T-cell (primary cell): ENCODE results near the gene WDR20. TPM values are rescaled to one million over a fixed set of nuclear protein-coding genes. Genes with fewer than 3 reads are reported as not detected.
"Not testable (repeated sequence)": the region's sequence is repeated elsewhere in the genome, so short reads cannot be mapped to it uniquely, and the experiment has no call there.

Source experiments
- ATAC-seq, 4 experiments: fragments of 200-7000 bp in 3 of 4; fragments of 150-1000 bp in 1 of 4; cut with Tn5 transposase; replicated peaks in 1 of 4; 1 replicate in 3 of 4; 2 replicates in 1 of 4; pipeline ENCODE4 v1.10.0; 2021; ENCODE audit warnings: moderate library complexity in 3 of 4, mild to moderate bottlenecking in 2 of 4, moderate number of reproducible peaks in 1 of 4
- CTCF ChIA-PET, 2 donors: fragments of 300-600 bp; sonication (Branson Sonifier 250); formaldehyde crosslinking; loops; one replicate each; lab custom pipeline; 2022; ENCODE audit warnings: antibody characterized with exemption in 2 of 2; lab: Charles Lee
- POLR2A ChIA-PET, 2 donors: fragments of 300-600 bp; sonication (Branson Sonifier 250); formaldehyde crosslinking; loops; one replicate each; lab custom pipeline; 2022; ENCODE audit warnings: antibody characterized with exemption in 2 of 2; lab: Charles Lee
- DNase-seq, 35 experiments: peaks; one replicate each; pipeline versions ENCODE4 v3.0.0 to v3.0.0-alpha.2; 2013 to 2023
- H3K27ac ChIP-seq: one replicate; pipeline ENCODE4 v1.5.1; 2013; ENCODE audit warnings: low read length
- H3K27me3 ChIP-seq, 2 experiments: replicated peaks in 1 of 2; 1 replicate in 1 of 2; 2 replicates in 1 of 2; pipeline versions ENCODE4 v1.6.1 to v1.7.0; 2013; ENCODE audit warnings: low read length in 1 of 2, mixed read lengths in 1 of 2; ENCODE audit not compliant: control insufficient read depth in 2 of 2, insufficient read depth in 2 of 2; ENCODE audit errors: extremely low read depth in 1 of 2
- H3K36me3 ChIP-seq, 2 donors: 1 replicate in 1 of 2; 2 replicates in 1 of 2; pipeline versions ENCODE4 v1.6.1 to v1.7.0; 2013; ENCODE audit warnings: low read length in 1 of 2; ENCODE audit not compliant: control insufficient read depth in 2 of 2, insufficient read depth in 1 of 2; ENCODE audit errors: extremely low read depth in 1 of 2
- H3K4me1 ChIP-seq, 2 experiments: 1 replicate in 1 of 2; 2 replicates in 1 of 2; pipeline versions ENCODE4 v1.6.1 to v1.7.0; 2013; ENCODE audit warnings: low read length in 2 of 2, mixed read lengths in 1 of 2; ENCODE audit not compliant: insufficient read depth in 2 of 2, control insufficient read depth in 1 of 2; ENCODE audit errors: extremely low read depth in 1 of 2
- H3K4me3 ChIP-seq, 2 donors: 1 replicate in 1 of 2; 2 replicates in 1 of 2; pipeline versions ENCODE4 v1.5.1 to v1.7.0; 2013; ENCODE audit warnings: mild to moderate bottlenecking in 2 of 2, low read length in 1 of 2, moderate library complexity in 1 of 2; ENCODE audit not compliant: control insufficient read depth in 1 of 2; ENCODE audit errors: extremely low read depth in 1 of 2
- H3K9me3 ChIP-seq: 2 replicates; pipeline ENCODE4 v1.7.0; 2013
- H3K27ac Mint-ChIP-seq, 2 donors: one replicate each; pipeline ENCODE4 v1.8.0; 2020 to 2021; ENCODE audit warnings: mild to moderate bottlenecking in 2 of 2, mixed read lengths in 2 of 2
- H3K27me3 Mint-ChIP-seq, 2 donors: one replicate each; pipeline ENCODE4 v1.8.0; 2021 to 2022; ENCODE audit warnings: mixed read lengths in 2 of 2
- H3K36me3 Mint-ChIP-seq: one replicate; pipeline ENCODE4 v1.8.0; 2021; ENCODE audit warnings: mixed read lengths
- H3K4me1 Mint-ChIP-seq, 3 donors: one replicate each; pipeline ENCODE4 v1.8.0; 2020 to 2022; ENCODE audit warnings: mixed read lengths in 3 of 3, mild to moderate bottlenecking in 1 of 3
- H3K4me3 Mint-ChIP-seq, 3 donors: one replicate each; pipeline ENCODE4 v1.8.0; 2020 to 2022; ENCODE audit warnings: mild to moderate bottlenecking in 3 of 3, mixed read lengths in 3 of 3, moderate library complexity in 3 of 3
- H3K9me3 Mint-ChIP-seq, 3 donors: one replicate each; pipeline ENCODE4 v1.8.0; 2020 to 2022; ENCODE audit warnings: mixed read lengths in 3 of 3
- WGBS: methylation state at CpG from one replicate; pipeline ENCODE4 v1.1.5; 2013; ENCODE audit warnings: missing lambda C conversion rate; ENCODE audit not compliant: insufficient coverage; 5-methylcytosine and 5-hydroxymethylcytosine counted together
- total RNA-seq, 35 experiments: library from RNA in 6 of 35; stranded (reverse) in 6 of 35; fragments of 120-200 nt in 1 of 35; gene quantifications; one replicate each; pipeline versions ENCODE4 v1.2.1 to v1.2.4 and lab custom pipeline; 2013 to 2026

WDR20 gene
- total RNA-seq, 5 donors from 2014 or later (not counting 1 experiment from before 2014, with no cell fraction given) = 38.9 to 53.1 (median 49.5) TPM

- POLR2A ChIA-PET, H3K9me3 Mint-ChIP-seq, ATAC-seq: not testable (repeated sequence)
These were observed 4.2 kb upstream of the WDR20 start for GRCh38 chr14:102135456-102135855.

GRCh38 chr14:102138535-102138934 lies 1.2 kb upstream of the WDR20 start:
- POLR2A ChIA-PET = interaction anchor here (0.6 to 0.7 kb wide), 3 partner anchors 52 to 417 kb away, joined by 3 to 4 read pairs (median 3); no protein-coding TSS in a partner anchor

More at GRCh38 chr14:102135456-102135855, 4.2 kb upstream of the WDR20 start:
- H3K27me3 Mint-ChIP-seq, H3K27ac ChIP-seq, H3K27me3 ChIP-seq, H3K36me3 Mint-ChIP-seq, H3K36me3 ChIP-seq, DNase-seq, H3K4me3 ChIP-seq, CTCF ChIA-PET, H3K9me3 ChIP-seq, H3K27ac Mint-ChIP-seq, H3K4me3 Mint-ChIP-seq: not testable (repeated sequence)
- H3K4me1 ChIP-seq = peaks cover 2 to 10% of the 10 kb centered on the region in 2 experiments
- peaks cover 8 to 14% (median 10%) of the 10 kb centered on the region in 3 donors for H3K4me1 Mint-ChIP-seq
- WGBS = 96% methylated on average over 16 of the region's 30 CpGs

GRCh38 chr14:102138961-102139285 lies 774 bp upstream of the WDR20 start:
- no peak for ATAC-seq

More at GRCh38 chr14:102138535-102138934, 1.2 kb upstream of the WDR20 start:
- Histone ChIP-seq H3K4me3 (peak overlapping the region; percentile 67 to 92), H3K36me3 (peaks cover 3% of the 10 kb centered on the region in 2 donors), H3K27me3 (no peaks in the 10 kb centered on the region), H3K9me3 (no peaks in the 10 kb centered on the region), H3K27ac (no peak overlapping the region), H3K4me1 (peaks cover 13 to 18% of the 10 kb centered on the region in 2 experiments)
- Mint-ChIP-seq H3K9me3 (no peaks in the 10 kb centered on the region), H3K36me3 (peaks cover 8% of the 10 kb centered on the region), H3K27me3 (no peaks in the 10 kb centered on the region), H3K27ac (peak overlapping the region; percentile 72 to 80), H3K4me3 (peak overlapping the region; percentile 94 to 97 (median 95)), H3K4me1 (peaks cover 23 to 29% (median 25%) of the 10 kb centered on the region in 3 donors)
- CTCF ChIA-PET = no interaction called here
- 100% methylated on average over 1 of the region's 3 CpGs for WGBS
- ATAC-seq (no peak), DNase-seq (no peak)

GRCh38 chr14:102140027-102140749 lies 491 bp downstream of the WDR20 start:
- Histone ChIP-seq H3K27me3 (no peaks in the 10 kb centered on the region), H3K4me3 (peak overlapping the region; percentile 89 to 92), H3K4me1 (peaks cover 13 to 18% of the 10 kb centered on the region in 2 experiments), H3K27ac (peak overlapping the region; percentile 64), H3K36me3 (peaks cover 0 to 5% of the 10 kb centered on the region in 2 donors), H3K9me3 (no peaks in the 10 kb centered on the region)
- no peaks in the 10 kb centered on the region for H3K9me3 Mint-ChIP-seq
- no peaks in the 10 kb centered on the region for H3K27me3 Mint-ChIP-seq
- ATAC-seq = peak; percentile 20 to 30 (median 24)
- peak overlapping the region; percentile 94 to 97 (median 95) for H3K4me3 Mint-ChIP-seq
- ChIA-PET POLR2A (interaction anchor here in 1 of 2 donors (0.5 kb wide), 1 partner anchor 177 kb away, joined by 5 read pairs; no protein-coding TSS in a partner anchor), CTCF (no interaction called here)
- H3K27ac Mint-ChIP-seq = peak overlapping the region; percentile 94 to 96
- peaks cover 3% of the 10 kb centered on the region for H3K36me3 Mint-ChIP-seq
- peak in 28 of 35 experiments; percentile 0 to 42 (median 8) for DNase-seq
- peaks cover 29 to 34% (median 32%) of the 10 kb centered on the region in 3 donors for H3K4me1 Mint-ChIP-seq
- WGBS = under 1% methylated on average over 39 of the region's 48 CpGs

More at GRCh38 chr14:102138961-102139285, 774 bp upstream of the WDR20 start:
- Mint-ChIP-seq H3K36me3 (peaks cover 8% of the 10 kb centered on the region), H3K27ac (peak overlapping the region; percentile 72 to 80), H3K4me1 (peaks cover 23 to 29% (median 26%) of the 10 kb centered on the region in 3 donors), H3K9me3 (no peaks in the 10 kb centered on the region), H3K27me3 (no peaks in the 10 kb centered on the region), H3K4me3 (peak overlapping the region; percentile 94 to 97 (median 95))
- 6% methylated on average over 14 of the region's 14 CpGs for WGBS
- H3K4me1 ChIP-seq = peaks cover 13 to 18% of the 10 kb centered on the region in 2 experiments
- peak overlapping the region; percentile 67 to 92 for H3K4me3 ChIP-seq
- POLR2A ChIA-PET = interaction anchor here (0.6 to 0.7 kb wide), 4 partner anchors 52 to 417 kb away, joined by 3 to 4 read pairs (median 3); no protein-coding TSS in a partner anchor
- DNase-seq = no peak
- no peaks in the 10 kb centered on the region for H3K9me3 ChIP-seq
- peaks cover 3% of the 10 kb centered on the region in 2 donors for H3K36me3 ChIP-seq
- no peaks in the 10 kb centered on the region for H3K27me3 ChIP-seq
- H3K27ac ChIP-seq = peak overlapping the region; percentile 67
- CTCF ChIA-PET = no interaction called here

- peak overlapping the region; percentile 94 to 96 for H3K27ac Mint-ChIP-seq
- peak overlapping the region; percentile 64 for H3K27ac ChIP-seq
- H3K4me1 Mint-ChIP-seq = peaks cover 34 to 39% (median 38%) of the 10 kb centered on the region in 3 donors
- no peaks in the 10 kb centered on the region for H3K9me3 ChIP-seq
- ChIA-PET CTCF (interaction anchor here in 1 of 2 donors (0.9 kb wide), 1 partner anchor 44 kb away, joined by 3 read pairs; no protein-coding TSS in a partner anchor), POLR2A (no interaction called here)
- no peaks in the 10 kb centered on the region for H3K27me3 ChIP-seq
- H3K36me3 ChIP-seq = peaks cover 0 to 5% of the 10 kb centered on the region in 2 donors
- H3K4me3 ChIP-seq = peak overlapping the region; percentile 89 to 92
- peaks cover 13 to 21% of the 10 kb centered on the region in 2 experiments for H3K4me1 ChIP-seq
- DNase-seq (no peak), ATAC-seq (no peak)
- no peaks in the 10 kb centered on the region for H3K27me3 Mint-ChIP-seq
- H3K4me3 Mint-ChIP-seq = peak overlapping the region; percentile 94 to 97 (median 95)
- H3K36me3 Mint-ChIP-seq = peaks cover 6% of the 10 kb centered on the region
- 38% methylated on average over 1 of the region's 9 CpGs for WGBS
- no peaks in the 10 kb centered on the region for H3K9me3 Mint-ChIP-seq
These were observed 1.1 kb downstream of the WDR20 start for GRCh38 chr14:102140750-102141145.

GRCh38 chr14:102141797-102142196 lies 2.1 kb downstream of the WDR20 start:
- Mint-ChIP-seq H3K4me1 (peaks cover 45 to 48% (median 48%) of the 10 kb centered on the region in 3 donors), H3K27ac (no peak overlapping the region), H3K4me3 (no peak overlapping the region), H3K9me3 (no peaks in the 10 kb centered on the region), H3K36me3 (peaks cover 12% of the 10 kb centered on the region), H3K27me3 (no peaks in the 10 kb centered on the region)
- DNase-seq (no peak), ATAC-seq (no peak)
- ChIA-PET CTCF (interaction anchor here in 1 of 2 donors (0.9 kb wide), 1 partner anchor 45 kb away, joined by 3 read pairs; no protein-coding TSS in a partner anchor), POLR2A (no interaction called here)
- Histone ChIP-seq H3K9me3 (no peaks in the 10 kb centered on the region), H3K36me3 (peaks cover 0 to 5% of the 10 kb centered on the region in 2 donors), H3K4me1 (peaks cover 13 to 21% of the 10 kb centered on the region in 2 experiments), H3K4me3 (no peak overlapping the region), H3K27me3 (no peaks in the 10 kb centered on the region), H3K27ac (no peak overlapping the region)
- no CpG with 5 or more reads among the region's 4 CpGs for WGBS
